ENCODE measurements around the gene DNM3.

DNA sequence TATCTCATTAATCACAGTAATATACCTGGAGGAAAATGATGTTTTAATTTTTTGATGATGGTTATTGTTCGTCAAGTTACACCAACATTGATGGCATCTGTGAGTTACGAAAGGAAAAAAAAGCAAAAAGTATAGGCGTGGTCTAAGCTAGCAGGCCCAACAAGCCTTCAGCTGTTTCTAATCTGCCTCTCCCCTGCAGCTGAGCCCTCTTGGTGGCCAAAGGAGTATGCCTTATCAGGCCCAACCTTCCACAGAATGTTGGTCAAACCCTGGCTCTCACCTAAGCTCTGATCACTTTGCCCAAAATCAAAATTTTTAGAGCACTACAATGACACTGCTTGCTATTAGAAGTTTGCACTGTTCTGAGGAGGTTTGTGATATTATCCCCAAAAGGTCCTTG lies 584.0 kb downstream of the DNM3 start:
- TF ChIP-seq, protein P1, sequence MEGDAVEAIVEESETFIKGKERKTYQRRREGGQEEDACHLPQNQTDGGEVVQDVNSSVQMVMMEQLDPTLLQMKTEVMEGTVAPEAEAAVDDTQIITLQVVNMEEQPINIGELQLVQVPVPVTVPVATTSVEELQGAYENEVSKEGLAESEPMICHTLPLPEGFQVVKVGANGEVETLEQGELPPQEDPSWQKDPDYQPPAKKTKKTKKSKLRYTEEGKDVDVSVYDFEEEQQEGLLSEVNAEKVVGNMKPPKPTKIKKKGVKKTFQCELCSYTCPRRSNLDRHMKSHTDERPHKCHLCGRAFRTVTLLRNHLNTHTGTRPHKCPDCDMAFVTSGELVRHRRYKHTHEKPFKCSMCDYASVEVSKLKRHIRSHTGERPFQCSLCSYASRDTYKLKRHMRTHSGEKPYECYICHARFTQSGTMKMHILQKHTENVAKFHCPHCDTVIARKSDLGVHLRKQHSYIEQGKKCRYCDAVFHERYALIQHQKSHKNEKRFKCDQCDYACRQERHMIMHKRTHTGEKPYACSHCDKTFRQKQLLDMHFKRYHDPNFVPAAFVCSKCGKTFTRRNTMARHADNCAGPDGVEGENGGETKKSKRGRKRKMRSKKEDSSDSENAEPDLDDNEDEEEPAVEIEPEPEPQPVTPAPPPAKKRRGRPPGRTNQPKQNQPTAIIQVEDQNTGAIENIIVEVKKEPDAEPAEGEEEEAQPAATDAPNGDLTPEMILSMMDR (IDR thresholded peaks at IDR 0.05; ENCODE audit: low read length) = no peak
- no peak for TF ChIP-seq EZH2 (IDR thresholded peaks at IDR 0.05; ENCODE audit: borderline replicate concordance, low read length)

Measured in OCI-LY1 (cell line).